PFSK-1 (cell line): ENCODE data around the gene DHCR7.
A peak's percentile ranks its signal among the peaks of the same experiment; 100 is the strongest.

Source experiments
- FOXP2 ChIP-seq: optimal IDR thresholded peaks from 2 replicates; pipeline ENCODE3; 2011; ENCODE audit warnings: borderline replicate concordance, control low read depth, inconsistent platforms; ENCODE audit not compliant: insufficient read depth; ENCODE audit errors: extremely low read length, extremely low read depth
- POLR2AphosphoS5 ChIP-seq: IDR thresholded peaks from 2 replicates; pipeline ENCODE4 v1.6.1; 2012; ENCODE audit warnings: low read depth, mild to moderate bottlenecking, control low read depth, low read length, moderate library complexity
- REST ChIP-seq, 2 experiments: IDR thresholded peaks; 2 replicates each; pipeline versions ENCODE4 v1.6.1 to v1.8.0; 2011 to 2012; ENCODE audit warnings: low read depth in 2 of 2, low read length in 2 of 2, control low read depth in 1 of 2, inconsistent platforms in 1 of 2, mild to moderate bottlenecking in 1 of 2, moderate library complexity in 1 of 2; ENCODE audit not compliant: insufficient read depth in 1 of 2
- SIN3A ChIP-seq: IDR thresholded peaks from 2 replicates; pipeline ENCODE4 v1.6.1; 2012; ENCODE audit warnings: mild to moderate bottlenecking, low read length, moderate library complexity, borderline replicate concordance; ENCODE audit not compliant: insufficient read depth
- TAF1 ChIP-seq: IDR thresholded peaks from 2 replicates; pipeline ENCODE4 v1.6.1; 2012; ENCODE audit warnings: low read length, control low read depth, borderline replicate concordance; ENCODE audit not compliant: insufficient read depth

Gene DHCR7

GRCh38 chr11:71456294-71456693 is 8.1 kb upstream of the DHCR7 start:
- no peak for TF ChIP-seq FOXP2
- TF ChIP-seq TAF1 = no peak
- TF ChIP-seq POLR2AphosphoS5 = no peak
- TF ChIP-seq REST (IDR thresholded peaks at IDR 0.05; ENCODE audit: insufficient read depth in 1 of 2, low read depth in 2 of 2, low read length in 2 of 2) = no peak
- no peak for TF ChIP-seq SIN3A

- no peak for TF ChIP-seq REST (IDR thresholded peaks at IDR 0.05; ENCODE audit: insufficient read depth in 1 of 2, low read depth in 2 of 2, low read length in 2 of 2)
- no peak for TF ChIP-seq SIN3A
- no peak for TF ChIP-seq TAF1
- no peak for TF ChIP-seq POLR2AphosphoS5
- TF ChIP-seq FOXP2 = no peak
These were observed 6.4 kb upstream of the DHCR7 start for GRCh38 chr11:71454470-71455113.

- TF ChIP-seq TAF1 (no peak), REST (IDR thresholded peaks at IDR 0.05; ENCODE audit: insufficient read depth in 1 of 2, low read depth in 2 of 2, low read length in 2 of 2) (no peak), FOXP2 (no peak)
These were observed 5.7 kb upstream of the DHCR7 start for GRCh38 chr11:71453918-71454304.

GRCh38 chr11:71453037-71453917 is 5.1 kb upstream of the DHCR7 start, which contains the start of gene NADSYN1:
Gene NADSYN1 (plus strand): TSS chr11:71453203. CDS start chr11:71453297, 94 bp downstream.
- TF ChIP-seq FOXP2 = peak; percentile 51
- TF ChIP-seq POLR2AphosphoS5 = peak; percentile 75
- no peak for TF ChIP-seq REST (IDR thresholded peaks at IDR 0.05; ENCODE audit: insufficient read depth in 1 of 2, low read depth in 2 of 2, low read length in 2 of 2)
- TF ChIP-seq TAF1 = 0 out of 2 replicates have a peak, but pooled peaks have one; percentile 45
